Measurements from ENCODE around the gene BICDL2. TPM values are rescaled to one million over a fixed set of nuclear protein-coding genes. Genes with fewer than 3 reads are reported as not detected.
"Not testable (repeated sequence)": the region's sequence is repeated elsewhere in the genome, so short reads cannot be mapped to it uniquely, and the experiment has no call there.

The BICDL2 gene
- total and polyA plus RNA-seq, 2 of the 8 experiments (the other 6 are each of a cell fraction or from before 2014, with no cell fraction given), result 7.3 to 15.9 TPM

DNA sequence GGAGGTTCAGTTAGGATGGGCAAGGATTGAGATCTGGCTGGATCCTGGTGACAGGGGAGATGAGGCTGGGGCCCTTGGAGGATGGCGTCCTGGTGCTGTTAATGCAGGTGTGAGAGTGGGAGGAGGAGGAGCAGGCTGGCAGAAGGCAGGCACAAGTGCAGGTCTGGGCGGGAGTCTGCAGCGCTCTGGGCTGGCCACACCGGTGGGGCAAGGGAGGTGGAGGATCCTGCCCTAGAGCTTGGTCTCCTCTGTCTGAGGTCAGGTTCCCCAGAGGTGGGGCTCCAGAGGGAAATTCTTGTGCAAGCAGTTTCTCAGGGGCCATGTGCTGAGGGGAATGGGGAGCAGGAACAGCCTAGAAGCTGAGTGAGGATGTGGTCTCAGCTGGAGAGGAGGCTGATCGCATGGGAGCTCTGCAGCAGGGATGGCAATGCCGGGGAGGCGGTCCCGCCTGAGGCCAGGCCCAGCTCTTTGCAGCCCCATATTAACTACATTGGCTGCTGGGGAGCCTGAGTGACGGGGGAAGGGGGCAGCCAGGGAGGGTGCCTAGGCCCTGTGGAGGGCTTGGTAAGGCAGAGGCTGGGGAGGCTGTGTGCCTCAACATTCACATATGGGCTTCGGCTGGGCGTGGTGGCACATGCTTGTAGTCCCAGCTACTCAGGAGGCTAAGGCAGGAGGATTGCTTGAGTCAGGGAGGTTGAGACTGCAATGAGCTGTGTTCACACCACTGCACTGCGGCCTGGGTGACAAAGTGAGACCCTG lies 16.0 kb upstream of the BICDL2 start:
- H3K9me3 ChIP-seq (ENCODE audit: insufficient read depth in 2 of 2, low read depth in 1 of 2, low read length in 1 of 2); H3K79me1 ChIP-seq (ENCODE audit: low read depth, low read length); H4K8ac ChIP-seq (ENCODE audit: extremely low read depth, insufficient read depth, low read length); H2BK120ac ChIP-seq (replicated peaks; ENCODE audit: low read depth, low read length); H2BK12ac ChIP-seq (ENCODE audit: low read depth, low read length); H4K5ac ChIP-seq (ENCODE audit: insufficient read length, low read depth, low read length); H3K27me3 ChIP-seq (replicated peaks in 1 of 4; ENCODE audit: control insufficient read depth in 3 of 4, extremely low read depth in 1 of 4, insufficient read depth in 3 of 4, low read length in 3 of 4); H2BK20ac ChIP-seq (ENCODE audit: low read length); H3K36me3 ChIP-seq (ENCODE audit: control insufficient read depth in 2 of 4, insufficient read depth in 4 of 4, low read length in 3 of 4); H3K27ac ChIP-seq (ENCODE audit: low read depth, low read length); H3K56ac ChIP-seq (replicated peaks; ENCODE audit: insufficient read length, low read depth, low read length); H3K23me2 ChIP-seq (ENCODE audit: low read depth, low read length); H4K91ac ChIP-seq (replicated peaks; ENCODE audit: insufficient read length, low read length); H2BK5ac ChIP-seq (ENCODE audit: low read depth, low read length); H3K18ac ChIP-seq (ENCODE audit: extremely low read depth, low read length); H3K4me3 ChIP-seq (ENCODE audit: extremely low read depth in 1 of 4, insufficient read depth in 2 of 4, low read depth in 3 of 4, low read length in 4 of 4); H3K79me2 ChIP-seq (ENCODE audit: control insufficient read depth in 1 of 2, insufficient read depth in 2 of 2, low read length in 2 of 2); H3K9ac ChIP-seq (replicated peaks in 1 of 4; ENCODE audit: extremely low read depth in 1 of 4, low read depth in 3 of 4, low read length in 3 of 4); H2AFZ ChIP-seq (ENCODE audit: low read length); H3K4me2 ChIP-seq (ENCODE audit: insufficient read depth in 1 of 2, low read depth in 2 of 2, low read length in 2 of 2); H3K4ac ChIP-seq (replicated peaks; ENCODE audit: insufficient read length, low read depth, low read length); H3K4me1 ChIP-seq (replicated peaks in 1 of 4; ENCODE audit: control insufficient read depth in 3 of 4, insufficient read depth in 4 of 4, low read length in 3 of 4); H2BK15ac ChIP-seq (ENCODE audit: low read length); H3K23ac ChIP-seq (ENCODE audit: insufficient read length); H3K14ac ChIP-seq (ENCODE audit: insufficient read length); DNase-seq (ENCODE audit: low read depth in 1 of 2, low spot score in 2 of 2); H2AK5ac ChIP-seq (ENCODE audit: low read depth, low read length): not testable (repeated sequence)
- WGBS, 2 experiments (ENCODE audit: extremely low coverage in 1 of 2, insufficient coverage in 1 of 2, insufficient read length in 1 of 2, insufficient replicate concordance in 2 of 2, low coverage in 1 of 2, low lambda C conversion rate in 2 of 2, missing lambda C conversion rate in 1 of 2), result 91% methylated on average over 11 of the region's 12 CpGs; no CpG with 5 or more reads in 1 of the 2 experiments
- peak; percentile 68 for FAIRE-seq
- ChIA-PET CTCF (ENCODE audit: partially characterized antibody) (interaction anchor here (7.4 kb wide), 1 partner anchor 21 kb away, joined by 117 read pairs; no protein-coding TSS in a partner anchor), POLR2A (ENCODE audit: partially characterized antibody) (interaction anchor here (1.4 to 6.1 kb wide), 3 partner anchors 14 to 83 kb away, joined by 3 to 94 read pairs (median 4); partner anchors contain the start of gene PAQR4)
- peaks cover 7 to 21% of the 10 kb centered on the region in 2 experiments for H4K20me1 ChIP-seq (replicated peaks in 1 of 2; ENCODE audit: control insufficient read depth in 1 of 2, insufficient read depth in 2 of 2, low read length in 2 of 2)

All from H1 (cell line).